ENCODE results near the gene ORC5.
"Not testable (repeated sequence)": the region's sequence is repeated elsewhere in the genome, so short reads cannot be mapped to it uniquely, and the experiment has no call there.

Gene ORC5

GRCh38 chr7:104185346-104185745 lies 22.5 kb downstream of the ORC5 start:
- H3K27me3 ChIP-seq: no peaks in the 10 kb centered on the region
- TF ChIP-seq CTCF (IDR thresholded peaks at IDR 0.05): no peak
- H3K4me1 ChIP-seq (ENCODE audit: control insufficient read depth in 1 of 2, insufficient read depth in 1 of 2, low read depth in 1 of 2, low read length in 1 of 2): no peaks in the 10 kb centered on the region
- H3K36me3 ChIP-seq: peaks cover 45% of the 10 kb centered on the region
- no peak overlapping the region for H3K27ac ChIP-seq
- H3K4me3 ChIP-seq (ENCODE audit: low read depth in 1 of 2, low read length in 1 of 2): no peak overlapping the region
- no peaks in the 10 kb centered on the region for H3K9me3 ChIP-seq

- peaks cover 19% of the 10 kb centered on the region for H3K36me3 ChIP-seq
- TF ChIP-seq CTCF (IDR thresholded peaks at IDR 0.05): no peak
- H3K4me1 ChIP-seq (ENCODE audit: control insufficient read depth in 1 of 2, insufficient read depth in 1 of 2, low read depth in 1 of 2, low read length in 1 of 2): no peaks in the 10 kb centered on the region
- no peaks in the 10 kb centered on the region for H3K9me3 ChIP-seq
- H3K27me3 ChIP-seq: no peaks in the 10 kb centered on the region
- no peak overlapping the region for H3K4me3 ChIP-seq (ENCODE audit: low read depth in 1 of 2, low read length in 1 of 2)
- H3K27ac ChIP-seq: no peak overlapping the region
These were observed 28.6 kb downstream of the ORC5 start for GRCh38 chr7:104179178-104179577.

- H3K4me3 ChIP-seq (ENCODE audit: low read depth in 1 of 2, low read length in 1 of 2); H3K27me3 ChIP-seq; H3K27ac ChIP-seq; H3K9me3 ChIP-seq; H3K4me1 ChIP-seq (ENCODE audit: control insufficient read depth in 1 of 2, insufficient read depth in 1 of 2, low read depth in 1 of 2, low read length in 1 of 2); H3K36me3 ChIP-seq: not testable (repeated sequence)
These were observed 30.2 kb downstream of the ORC5 start for GRCh38 chr7:104177565-104178083.

- no peak for TF ChIP-seq CTCF (IDR thresholded peaks at IDR 0.05)
- Histone ChIP-seq H3K27me3 (no peaks in the 10 kb centered on the region), H3K27ac (no peak overlapping the region), H3K36me3 (no peaks in the 10 kb centered on the region), H3K4me3 (ENCODE audit: low read depth in 1 of 2, low read length in 1 of 2) (no peak overlapping the region), H3K4me1 (ENCODE audit: control insufficient read depth in 1 of 2, insufficient read depth in 1 of 2, low read depth in 1 of 2, low read length in 1 of 2) (no peaks in the 10 kb centered on the region), H3K9me3 (no peaks in the 10 kb centered on the region)
These were observed 31.5 kb downstream of the ORC5 start for GRCh38 chr7:104176332-104176731.

GRCh38 chr7:104175361-104175984 lies 32.3 kb downstream of the ORC5 start:
- H3K27me3 ChIP-seq: no peaks in the 10 kb centered on the region
- H3K27ac ChIP-seq: no peak overlapping the region
- no peaks in the 10 kb centered on the region for H3K4me1 ChIP-seq (ENCODE audit: control insufficient read depth in 1 of 2, insufficient read depth in 1 of 2, low read depth in 1 of 2, low read length in 1 of 2)
- no peaks in the 10 kb centered on the region for H3K36me3 ChIP-seq
- H3K4me3 ChIP-seq (ENCODE audit: low read depth in 1 of 2, low read length in 1 of 2): no peak overlapping the region
- H3K9me3 ChIP-seq: no peaks in the 10 kb centered on the region
- no peak for TF ChIP-seq CTCF (IDR thresholded peaks at IDR 0.05)

- no peak for TF ChIP-seq CTCF (IDR thresholded peaks at IDR 0.05)
- Histone ChIP-seq H3K4me3 (ENCODE audit: low read depth in 1 of 2, low read length in 1 of 2) (no peak overlapping the region), H3K36me3 (no peaks in the 10 kb centered on the region), H3K4me1 (ENCODE audit: control insufficient read depth in 1 of 2, insufficient read depth in 1 of 2, low read depth in 1 of 2, low read length in 1 of 2) (no peaks in the 10 kb centered on the region), H3K9me3 (no peaks in the 10 kb centered on the region), H3K27ac (no peak overlapping the region), H3K27me3 (no peaks in the 10 kb centered on the region)
These were observed 33.0 kb downstream of the ORC5 start for GRCh38 chr7:104174798-104175197.

All from neutrophil (primary cell).